Osteocyte (in vitro differentiated cells): ENCODE measurements around the gene PIP4K2C. TPM values are rescaled to one million over a fixed set of nuclear protein-coding genes. Genes with fewer than 3 reads are reported as not detected.
"Not testable (repeated sequence)": the region's sequence is repeated elsewhere in the genome, so short reads cannot be mapped to it uniquely, and the experiment has no call there.

Source experiments
- DNase-seq: peaks from one replicate; pipeline ENCODE4 v3.0.0; 2021; ENCODE audit warnings: mixed read lengths; ENCODE audit not compliant: unreplicated experiment; ENCODE audit errors: extremely low spot score
- H3K27ac Mint-ChIP-seq: one replicate; pipeline ENCODE4 v1.8.0; 2021; ENCODE audit warnings: mild to moderate bottlenecking, mixed read lengths; ENCODE audit not compliant: unreplicated experiment
- H3K27me3 Mint-ChIP-seq: one replicate; pipeline ENCODE4 v1.8.0; 2021; ENCODE audit warnings: mixed read lengths; ENCODE audit not compliant: unreplicated experiment
- H3K36me3 Mint-ChIP-seq: one replicate; pipeline ENCODE4 v1.8.0; 2021; ENCODE audit warnings: mixed read lengths; ENCODE audit not compliant: unreplicated experiment
- H3K4me1 Mint-ChIP-seq: one replicate; pipeline ENCODE4 v1.8.0; 2021; ENCODE audit warnings: mixed read lengths; ENCODE audit not compliant: unreplicated experiment
- H3K4me3 Mint-ChIP-seq: one replicate; pipeline ENCODE4 v1.8.0; 2021; ENCODE audit warnings: mild to moderate bottlenecking, moderate library complexity, mixed read lengths; ENCODE audit not compliant: unreplicated experiment
- H3K9me3 Mint-ChIP-seq: one replicate; pipeline ENCODE4 v1.8.0; 2021; ENCODE audit warnings: mixed read lengths; ENCODE audit not compliant: unreplicated experiment
- total RNA-seq: library from RNA; stranded (reverse); gene quantifications from 2 replicates; pipeline ENCODE4 v1.2.1, GENCODE V29; 2021
- TF ChIP-seq, protein P1 (sequence below): fragments of 200-600 bp; sonication (generic); IDR thresholded peaks from 2 replicates; pipeline ENCODE4 v1.5.0; 2021; ENCODE audit warnings: antibody characterized with exemption, mild to moderate bottlenecking, moderate library complexity

PIP4K2C gene
- total RNA-seq, 1 donor from 2014 or later: 30.4 TPM

GRCh38 chr12:57569858-57570257, 21.1 kb upstream of the PIP4K2C start:
- no peaks in the 10 kb centered on the region for H3K9me3 Mint-ChIP-seq
- DNase-seq: no peak
- H3K4me3 Mint-ChIP-seq: no peak overlapping the region

DNA sequence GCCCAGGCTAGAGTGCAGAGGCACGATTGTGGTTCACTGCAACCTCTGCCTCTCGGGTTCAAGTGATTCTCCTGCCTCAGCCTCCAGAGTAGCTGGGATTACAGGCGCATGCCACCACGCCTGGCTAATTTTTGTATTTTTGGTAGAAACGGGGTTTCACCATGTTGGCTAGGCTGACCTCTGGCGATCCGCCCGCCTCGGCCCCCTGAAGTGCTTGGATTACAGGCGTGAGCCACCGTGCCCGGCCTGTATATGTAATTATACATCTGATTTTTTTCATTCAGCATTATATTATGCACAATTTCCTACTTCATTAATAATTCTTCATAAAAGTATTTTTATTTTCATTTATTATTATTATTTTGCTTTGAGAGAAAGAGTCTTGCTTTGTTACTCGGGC, 20.6 kb upstream of the PIP4K2C start:
- H3K4me3 Mint-ChIP-seq, H3K4me1 Mint-ChIP-seq, DNase-seq, H3K9me3 Mint-ChIP-seq, H3K27ac Mint-ChIP-seq, H3K36me3 Mint-ChIP-seq, H3K27me3 Mint-ChIP-seq: not testable (repeated sequence)

More at GRCh38 chr12:57569858-57570257, 21.1 kb upstream of the PIP4K2C start:
- no peaks in the 10 kb centered on the region for H3K4me1 Mint-ChIP-seq
- H3K27ac Mint-ChIP-seq: no peak overlapping the region
- TF ChIP-seq, protein P1, sequence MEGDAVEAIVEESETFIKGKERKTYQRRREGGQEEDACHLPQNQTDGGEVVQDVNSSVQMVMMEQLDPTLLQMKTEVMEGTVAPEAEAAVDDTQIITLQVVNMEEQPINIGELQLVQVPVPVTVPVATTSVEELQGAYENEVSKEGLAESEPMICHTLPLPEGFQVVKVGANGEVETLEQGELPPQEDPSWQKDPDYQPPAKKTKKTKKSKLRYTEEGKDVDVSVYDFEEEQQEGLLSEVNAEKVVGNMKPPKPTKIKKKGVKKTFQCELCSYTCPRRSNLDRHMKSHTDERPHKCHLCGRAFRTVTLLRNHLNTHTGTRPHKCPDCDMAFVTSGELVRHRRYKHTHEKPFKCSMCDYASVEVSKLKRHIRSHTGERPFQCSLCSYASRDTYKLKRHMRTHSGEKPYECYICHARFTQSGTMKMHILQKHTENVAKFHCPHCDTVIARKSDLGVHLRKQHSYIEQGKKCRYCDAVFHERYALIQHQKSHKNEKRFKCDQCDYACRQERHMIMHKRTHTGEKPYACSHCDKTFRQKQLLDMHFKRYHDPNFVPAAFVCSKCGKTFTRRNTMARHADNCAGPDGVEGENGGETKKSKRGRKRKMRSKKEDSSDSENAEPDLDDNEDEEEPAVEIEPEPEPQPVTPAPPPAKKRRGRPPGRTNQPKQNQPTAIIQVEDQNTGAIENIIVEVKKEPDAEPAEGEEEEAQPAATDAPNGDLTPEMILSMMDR: no peak
- H3K36me3 Mint-ChIP-seq: no peaks in the 10 kb centered on the region
- H3K27me3 Mint-ChIP-seq: peaks cover 3% of the 10 kb centered on the region

GRCh38 chr12:57571926-57572762, 18.8 kb upstream of the PIP4K2C start:
- peaks cover 3% of the 10 kb centered on the region for H3K27me3 Mint-ChIP-seq
- DNase-seq: no peak
- H3K4me1 Mint-ChIP-seq: no peaks in the 10 kb centered on the region
- H3K9me3 Mint-ChIP-seq: no peaks in the 10 kb centered on the region
- no peak overlapping the region for H3K4me3 Mint-ChIP-seq
- TF ChIP-seq, protein P1: no peak
- H3K36me3 Mint-ChIP-seq: no peaks in the 10 kb centered on the region
- no peak overlapping the region for H3K27ac Mint-ChIP-seq

- H3K36me3 Mint-ChIP-seq: no peaks in the 10 kb centered on the region
- no peak overlapping the region for H3K27ac Mint-ChIP-seq
- TF ChIP-seq, protein P1: no peak
- no peak overlapping the region for H3K4me3 Mint-ChIP-seq
- H3K9me3 Mint-ChIP-seq: no peaks in the 10 kb centered on the region
- H3K27me3 Mint-ChIP-seq: peaks cover 10% of the 10 kb centered on the region
- no peaks in the 10 kb centered on the region for H3K4me1 Mint-ChIP-seq
- no peak for DNase-seq
Observed at GRCh38 chr12:57574795-57575194, 16.2 kb upstream of the PIP4K2C start.

DNA sequence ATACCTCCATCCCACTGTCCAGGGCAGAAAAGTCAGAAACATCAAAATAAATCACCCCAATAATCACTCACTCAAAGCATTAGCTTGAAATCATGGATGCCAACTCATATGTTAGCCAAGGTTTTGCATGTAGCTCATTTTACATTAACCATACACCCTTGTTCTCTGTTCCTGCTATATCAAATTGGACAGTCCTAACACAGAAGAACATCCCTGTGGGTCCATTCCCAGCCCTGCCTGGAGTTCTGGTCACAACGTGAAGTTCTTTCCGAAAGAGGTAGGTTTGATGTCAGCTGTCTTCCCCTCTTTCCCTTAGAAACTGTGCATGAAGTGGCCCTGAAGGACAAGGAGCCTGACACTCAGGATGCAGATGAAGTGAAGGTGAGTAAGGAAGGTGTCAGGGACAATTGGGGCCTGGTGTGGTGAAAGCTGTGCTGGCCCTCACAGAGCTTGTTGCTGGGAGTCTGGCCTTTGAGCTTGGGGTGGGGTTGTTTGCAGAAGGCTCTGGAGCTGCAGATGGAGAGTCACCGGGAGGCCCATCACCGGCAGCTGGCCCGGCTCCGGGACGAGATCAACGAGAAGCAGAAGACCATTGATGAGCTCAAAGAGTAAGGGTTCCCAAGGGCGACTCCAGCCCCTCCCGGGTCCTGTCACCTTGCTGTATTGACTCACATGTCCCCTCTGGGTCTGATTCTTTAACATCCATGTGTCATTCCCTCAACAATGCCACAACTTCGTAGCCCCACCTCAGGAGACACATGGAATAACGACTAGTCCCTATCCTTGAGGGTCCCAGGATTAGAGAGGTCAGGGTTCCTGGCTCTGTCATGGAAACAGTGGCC, 15.0 kb upstream of the PIP4K2C start:
- H3K4me1 Mint-ChIP-seq: no peaks in the 10 kb centered on the region
- no peaks in the 10 kb centered on the region for H3K36me3 Mint-ChIP-seq
- H3K27ac Mint-ChIP-seq: no peak overlapping the region
- peaks cover 12% of the 10 kb centered on the region for H3K27me3 Mint-ChIP-seq
- no peak for DNase-seq
- no peak overlapping the region for H3K4me3 Mint-ChIP-seq
- no peaks in the 10 kb centered on the region for H3K9me3 Mint-ChIP-seq
- TF ChIP-seq, protein P1: no peak
